Subcutaneous abdominal adipose tissue (tissue), 5 donors: ENCODE data around the gene CPLANE1.
"Not testable (repeated sequence)": the region's sequence is repeated elsewhere in the genome, so short reads cannot be mapped to it uniquely, and the experiment has no call there.

ENCODE experiments used
- H3K27ac ChIP-seq: one replicate; pipeline ENCODE4 v1.7.0; 2013; ENCODE audit warnings: low read depth, mild to moderate bottlenecking, inconsistent platforms, low read length, moderate library complexity
- H3K27me3 ChIP-seq, 5 donors: one replicate each; pipeline ENCODE4 v1.7.0; 2013; ENCODE audit warnings: low read length in 5 of 5, inconsistent platforms in 1 of 5; ENCODE audit not compliant: control insufficient read depth in 5 of 5, insufficient read depth in 4 of 5
- H3K36me3 ChIP-seq, 5 donors: one replicate each; pipeline ENCODE4 v1.7.0; 2013; ENCODE audit warnings: low read length in 5 of 5; ENCODE audit not compliant: control insufficient read depth in 5 of 5, insufficient read depth in 5 of 5
- H3K4me1 ChIP-seq, 5 donors: one replicate each; pipeline ENCODE4 v1.7.0; 2013; ENCODE audit warnings: low read length in 5 of 5, mild to moderate bottlenecking in 3 of 5, moderate library complexity in 1 of 5; ENCODE audit not compliant: control insufficient read depth in 5 of 5, insufficient read depth in 5 of 5
- H3K4me3 ChIP-seq, 5 donors: one replicate each; pipeline ENCODE4 v1.7.0; 2013; ENCODE audit warnings: low read length in 5 of 5, low read depth in 1 of 5
- H3K9ac ChIP-seq, 5 donors: one replicate each; pipeline ENCODE4 v1.7.0; 2013; ENCODE audit warnings: low read length in 5 of 5, mild to moderate bottlenecking in 4 of 5, moderate library complexity in 3 of 5
- H3K9me3 ChIP-seq, 5 donors: one replicate each; pipeline ENCODE4 v1.7.0; 2013; ENCODE audit warnings: low read length in 5 of 5; ENCODE audit not compliant: control insufficient read depth in 5 of 5
- donor health status: healthy.
- donor health status: healthy.
- donor health status: healthy.
- donor health status: healthy.
- donor health status: healthy.

CPLANE1 gene

DNA sequence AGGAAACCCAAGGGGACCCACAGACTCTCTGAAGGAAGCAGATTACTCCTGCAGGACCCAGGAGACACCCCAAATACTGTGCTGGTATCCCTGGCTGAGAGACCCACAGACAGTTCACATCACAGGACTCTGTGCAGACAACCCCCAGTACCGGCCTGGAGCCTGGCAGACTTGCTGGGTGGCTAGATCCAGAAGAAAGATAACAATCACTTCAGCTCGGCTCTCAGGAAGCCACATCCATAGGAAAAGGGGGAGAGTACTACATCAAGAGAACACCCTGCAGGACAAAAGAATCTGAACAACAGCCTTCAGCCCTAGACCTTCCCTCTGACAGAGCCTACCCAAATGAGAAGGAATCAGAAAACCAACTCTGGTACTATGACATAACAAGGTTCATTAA lies 166.2 kb downstream of the CPLANE1 start:
- H3K9me3 ChIP-seq, H3K9ac ChIP-seq, H3K27ac ChIP-seq, H3K4me1 ChIP-seq, H3K27me3 ChIP-seq, H3K4me3 ChIP-seq: not testable (repeated sequence)
- H3K36me3 ChIP-seq, result peaks cover 7 to 28% (median 23%) of the 10 kb centered on the region in 5 donors

DNA sequence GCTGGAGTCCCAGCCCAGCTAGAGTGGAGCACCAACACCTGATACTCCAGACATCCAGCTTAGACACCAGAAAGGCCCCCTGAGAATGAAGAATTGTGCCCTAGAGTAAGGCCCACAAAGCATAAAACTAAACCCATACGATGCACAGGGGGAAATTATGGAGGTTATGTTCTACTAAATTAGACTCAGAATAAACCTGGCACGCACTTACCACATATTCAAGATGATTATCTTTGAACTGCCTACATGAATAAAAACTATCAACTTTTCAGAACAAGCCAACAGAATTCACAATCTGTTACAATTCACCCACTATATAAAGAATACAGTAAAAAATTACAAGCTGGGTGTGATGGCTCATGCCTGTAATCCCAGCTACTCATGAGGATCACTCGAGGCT lies 168.5 kb downstream of the CPLANE1 start:
- Histone ChIP-seq H3K4me3 (no peak overlapping the region), H3K27ac (no peak overlapping the region), H3K36me3 (peaks cover 7 to 25% (median 23%) of the 10 kb centered on the region in 5 donors), H3K9me3 (no peaks in the 10 kb centered on the region), H3K4me1 (no peaks in the 10 kb centered on the region), H3K9ac (no peak overlapping the region), H3K27me3 (no peaks in the 10 kb centered on the region)

DNA sequence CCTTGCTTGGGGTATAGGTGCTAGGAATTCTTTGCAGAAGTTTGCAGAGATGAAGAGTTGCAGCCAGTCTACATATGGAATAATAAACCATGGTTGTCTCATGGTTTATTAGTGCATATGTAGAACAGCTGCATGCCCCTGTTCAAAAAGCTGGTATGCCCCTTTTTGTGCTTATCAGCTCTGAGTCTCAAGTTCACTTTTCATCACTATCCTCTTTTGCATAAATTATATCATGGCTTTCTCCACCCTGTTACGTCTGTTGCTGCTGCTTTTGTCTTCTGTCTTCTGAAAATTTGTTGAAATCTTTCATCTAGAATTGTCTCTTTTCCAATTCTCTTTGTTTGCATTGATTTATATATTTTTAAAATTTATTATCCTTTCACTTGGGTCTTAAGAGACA lies 172.0 kb downstream of the CPLANE1 start:
- H3K9ac ChIP-seq, result no peak overlapping the region
- no peak overlapping the region for H3K4me3 ChIP-seq
- H3K4me1 ChIP-seq, result no peaks in the 10 kb centered on the region
- no peaks in the 10 kb centered on the region for H3K9me3 ChIP-seq
- peaks cover 3 to 18% (median 15%) of the 10 kb centered on the region in 5 donors for H3K36me3 ChIP-seq
- H3K27me3 ChIP-seq, result no peaks in the 10 kb centered on the region
- H3K27ac ChIP-seq, result no peak overlapping the region

DNA sequence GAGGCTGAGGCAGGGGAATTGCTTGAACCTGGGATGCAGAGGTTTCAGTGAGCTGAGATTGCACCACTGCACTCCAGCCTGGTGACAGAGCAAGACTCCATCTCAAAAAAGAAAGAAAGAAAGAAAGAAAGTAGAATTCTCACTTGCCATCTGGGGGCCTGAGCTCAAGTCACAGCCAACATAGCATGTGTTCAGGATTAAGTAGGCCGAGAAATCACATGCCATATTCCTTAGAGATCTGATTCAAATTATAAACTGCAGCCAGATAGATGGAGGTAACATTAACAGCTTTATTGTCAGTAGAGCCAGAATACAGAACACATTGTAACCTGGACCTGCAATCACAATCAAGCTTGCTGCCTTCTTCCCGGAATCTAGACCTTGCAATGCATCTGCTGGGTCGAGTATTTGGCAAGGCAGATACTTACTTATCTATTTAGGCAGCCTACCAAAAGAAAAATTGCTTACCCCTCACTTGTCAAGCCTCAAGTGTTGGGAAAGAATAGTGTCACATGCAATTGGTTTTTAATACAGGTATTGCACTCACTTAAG lies 173.7 kb downstream of the CPLANE1 start:
- Histone ChIP-seq H3K9ac (no peak overlapping the region), H3K9me3 (no peaks in the 10 kb centered on the region), H3K4me1 (no peaks in the 10 kb centered on the region), H3K36me3 (peaks cover 3 to 18% (median 13%) of the 10 kb centered on the region in 5 donors), H3K27ac (no peak overlapping the region), H3K27me3 (no peaks in the 10 kb centered on the region), H3K4me3 (no peak overlapping the region)

DNA sequence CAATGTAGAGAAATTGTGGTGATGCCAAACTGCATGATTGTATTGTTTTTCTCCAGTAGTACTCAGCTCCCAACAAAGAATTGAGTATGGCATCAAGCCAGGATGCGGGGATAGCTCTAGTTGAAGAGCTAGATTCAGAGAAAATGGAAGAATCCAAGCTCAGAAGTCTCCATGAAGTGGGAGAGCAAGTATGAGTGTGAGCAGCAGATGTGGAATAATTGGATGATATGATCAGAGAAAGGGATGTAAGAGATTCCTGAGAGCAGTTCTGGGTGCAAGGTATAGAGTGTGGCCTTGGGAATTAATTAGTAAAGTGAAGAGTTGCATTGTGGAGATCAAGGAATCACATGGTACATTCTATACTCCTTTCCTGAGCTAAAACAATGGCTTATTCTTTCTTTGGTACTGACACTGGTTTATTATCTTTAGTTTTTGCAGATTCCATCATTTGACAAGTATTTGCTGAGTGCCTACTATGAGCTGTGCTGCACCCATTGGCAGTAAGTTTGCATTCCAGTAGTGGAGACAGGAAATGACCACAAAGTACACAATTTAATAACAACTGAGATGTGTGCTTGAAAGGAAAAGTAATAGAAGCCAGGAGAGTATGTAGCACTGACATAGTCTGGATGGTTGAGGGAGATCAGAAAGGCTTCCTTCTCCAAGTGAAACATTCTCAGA lies 177.1 kb downstream of the CPLANE1 start:
- no peaks in the 10 kb centered on the region for H3K4me1 ChIP-seq
- H3K9ac ChIP-seq, result no peak overlapping the region
- H3K9me3 ChIP-seq, result no peaks in the 10 kb centered on the region
- H3K27ac ChIP-seq, result no peak overlapping the region
- no peak overlapping the region for H3K4me3 ChIP-seq
- H3K27me3 ChIP-seq, result no peaks in the 10 kb centered on the region
- no peaks in the 10 kb centered on the region for H3K36me3 ChIP-seq

DNA sequence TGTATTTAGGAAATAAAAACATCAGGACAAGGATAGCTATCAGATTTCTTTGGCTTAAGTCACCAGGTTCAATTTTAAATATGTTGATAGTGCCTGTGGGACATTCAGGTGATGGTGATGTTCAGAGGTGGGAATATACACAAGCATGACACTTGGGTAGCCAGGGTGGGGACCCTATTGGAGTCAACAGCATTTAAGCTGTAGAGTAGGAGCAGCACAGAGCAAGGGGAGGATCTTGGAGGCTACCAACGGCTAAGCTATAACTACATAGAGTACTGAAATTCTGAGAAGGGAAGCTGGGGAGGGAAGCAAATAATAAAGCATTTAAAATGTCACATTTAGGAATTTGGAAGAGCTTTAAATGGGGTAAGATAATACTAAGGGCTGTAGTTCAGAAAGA lies 177.7 kb downstream of the CPLANE1 start:
- Histone ChIP-seq H3K27me3 (no peaks in the 10 kb centered on the region), H3K4me3 (no peak overlapping the region), H3K27ac (no peak overlapping the region), H3K36me3 (peaks cover 0 to 4% (median 0%) of the 10 kb centered on the region in 5 donors), H3K4me1 (no peaks in the 10 kb centered on the region), H3K9me3 (no peaks in the 10 kb centered on the region), H3K9ac (no peak overlapping the region)

DNA sequence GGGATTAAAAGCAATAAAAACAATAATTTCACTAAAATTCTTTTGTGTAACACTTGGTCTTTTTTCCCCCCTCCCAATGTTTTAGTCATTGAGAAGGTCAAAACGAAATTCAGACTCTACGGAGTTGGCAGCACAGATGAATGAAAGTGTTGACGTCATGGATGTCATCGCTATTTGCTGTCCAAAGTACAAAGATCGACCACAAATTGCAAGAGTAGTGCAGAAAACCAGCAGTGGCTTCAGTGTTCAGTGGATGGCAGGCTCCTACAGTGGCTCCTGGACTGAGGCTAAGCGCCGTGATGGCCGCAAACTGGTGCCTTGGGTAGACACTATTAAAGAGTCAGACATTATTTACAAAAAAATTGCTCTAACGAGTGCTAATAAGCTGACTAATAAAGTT lies 184.7 kb downstream of the CPLANE1 start:
- Histone ChIP-seq H3K9ac (no peak overlapping the region), H3K27ac (no peak overlapping the region), H3K9me3 (no peaks in the 10 kb centered on the region), H3K4me1 (no peaks in the 10 kb centered on the region), H3K36me3 (peaks cover 31 to 59% (median 40%) of the 10 kb centered on the region in 5 donors), H3K27me3 (no peaks in the 10 kb centered on the region), H3K4me3 (no peak overlapping the region)

DNA sequence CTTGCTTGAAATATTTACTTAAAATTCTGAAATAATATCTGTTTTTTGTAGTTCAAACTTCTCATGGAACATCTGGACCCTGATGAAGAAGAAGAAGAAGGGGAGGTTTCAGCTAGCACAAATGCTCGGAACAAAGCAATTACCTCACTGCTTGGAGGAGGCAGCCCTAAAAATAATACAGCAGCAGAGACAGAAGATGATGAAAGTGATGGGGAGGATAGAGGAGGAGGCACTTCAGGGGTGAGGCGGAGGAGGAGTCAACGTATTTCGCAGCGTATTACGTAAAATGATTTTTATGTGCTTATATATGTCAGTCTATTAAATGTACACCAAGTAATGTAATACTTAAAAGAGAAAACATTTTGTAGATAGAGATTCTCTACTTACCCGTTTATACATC lies 185.4 kb downstream of the CPLANE1 start:
- H3K27ac ChIP-seq, result no peak overlapping the region
- H3K9ac ChIP-seq, result no peak overlapping the region
- no peaks in the 10 kb centered on the region for H3K4me1 ChIP-seq
- no peaks in the 10 kb centered on the region for H3K27me3 ChIP-seq
- peaks cover 33 to 66% (median 44%) of the 10 kb centered on the region in 5 donors for H3K36me3 ChIP-seq
- H3K9me3 ChIP-seq, result no peaks in the 10 kb centered on the region
- no peak overlapping the region for H3K4me3 ChIP-seq

DNA sequence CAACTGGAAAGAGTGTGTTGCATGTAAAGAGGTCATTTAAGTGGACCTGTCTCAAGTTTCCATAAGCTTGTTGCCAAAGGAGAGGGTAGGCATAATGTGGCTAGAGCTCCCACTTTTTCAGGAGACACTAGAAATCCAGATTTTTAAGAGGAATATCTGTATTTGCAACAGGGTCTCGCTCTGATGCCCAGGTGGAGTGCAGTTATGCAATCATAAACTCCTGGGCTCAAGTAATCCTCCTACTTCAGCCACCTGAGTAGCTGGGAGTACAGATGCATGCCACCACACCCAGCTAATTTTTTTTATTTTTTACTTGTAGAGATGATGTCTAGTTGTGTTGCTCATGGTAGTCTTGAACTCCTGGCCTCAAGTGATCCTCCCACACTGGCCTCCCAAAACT lies 189.1 kb downstream of the CPLANE1 start:
- no peak overlapping the region for H3K4me3 ChIP-seq
- H3K9ac ChIP-seq, result no peak overlapping the region
- no peak overlapping the region for H3K27ac ChIP-seq
- peaks cover 50 to 75% (median 54%) of the 10 kb centered on the region in 5 donors for H3K36me3 ChIP-seq
- no peaks in the 10 kb centered on the region for H3K4me1 ChIP-seq
- no peaks in the 10 kb centered on the region for H3K27me3 ChIP-seq
- no peaks in the 10 kb centered on the region for H3K9me3 ChIP-seq

DNA sequence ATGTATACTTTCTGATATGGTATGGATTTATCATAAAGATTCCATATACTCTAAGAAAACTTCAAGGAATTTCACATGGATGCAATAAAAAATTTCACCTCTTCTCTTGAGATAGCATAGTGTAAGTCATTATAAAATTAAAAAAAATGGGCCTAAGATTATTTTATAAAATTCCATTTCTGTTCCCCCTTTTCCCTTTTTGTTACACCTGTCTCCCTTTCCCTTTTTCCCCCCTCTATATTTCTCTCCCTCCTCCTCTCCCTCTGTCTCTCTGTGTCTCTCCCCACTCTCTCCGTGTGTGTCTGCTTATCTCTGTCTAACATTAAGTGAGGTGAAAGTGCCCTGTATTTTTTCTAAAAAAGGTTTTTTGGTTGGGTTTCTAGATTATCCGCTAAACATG lies 192.4 kb downstream of the CPLANE1 start:
- Histone ChIP-seq H3K27ac (no peak overlapping the region), H3K9me3 (no peaks in the 10 kb centered on the region), H3K27me3 (no peaks in the 10 kb centered on the region), H3K4me1 (no peaks in the 10 kb centered on the region), H3K36me3 (peaks cover 53 to 77% (median 62%) of the 10 kb centered on the region in 5 donors), H3K9ac (no peak overlapping the region), H3K4me3 (no peak overlapping the region)
